Activated CD8-positive, alpha-beta T cell treated with anti-CD3 and anti-CD28 coated beads for 36 hours (primary cell): Measurements from ENCODE around the gene MRM3. TPM values are rescaled to one million over a fixed set of nuclear protein-coding genes. Genes with fewer than 3 reads are reported as not detected.

ENCODE experiments used
- ATAC-seq: fragments of 200-7000 bp; cut with Tn5 transposase; one replicate; pipeline ENCODE4 v1.10.0; 2021; ENCODE audit warnings: mild to moderate bottlenecking, moderate library complexity
- CTCF ChIA-PET: fragments of 350-600 bp; sonication (Branson Sonifier 250); formaldehyde crosslinking; loops from one replicate; lab custom pipeline; 2021; ENCODE audit warnings: antibody characterized with exemption; lab: Charles Lee
- POLR2A ChIA-PET: fragments of 350-600 bp; sonication (Branson Sonifier 250); formaldehyde crosslinking; loops from one replicate; lab custom pipeline; 2021; ENCODE audit warnings: antibody characterized with exemption; lab: Charles Lee
- DNase-seq: peaks from one replicate; pipeline ENCODE4 v3.0.0-alpha.2; 2020
- H3K27ac Mint-ChIP-seq: one replicate; pipeline ENCODE4 v1.8.0; 2021; ENCODE audit warnings: mild to moderate bottlenecking, mixed read lengths
- H3K27me3 Mint-ChIP-seq: one replicate; pipeline ENCODE4 v1.8.0; 2021; ENCODE audit warnings: mixed read lengths
- H3K36me3 Mint-ChIP-seq: one replicate; pipeline ENCODE4 v1.8.0; 2021; ENCODE audit warnings: low read depth, mixed read lengths
- H3K4me1 Mint-ChIP-seq: one replicate; pipeline ENCODE4 v1.8.0; 2021; ENCODE audit warnings: low read depth, mixed read lengths
- H3K4me3 Mint-ChIP-seq: one replicate; pipeline ENCODE4 v1.8.0; 2021; ENCODE audit warnings: mild to moderate bottlenecking, moderate library complexity, mixed read lengths
- H3K9me3 Mint-ChIP-seq: one replicate; pipeline ENCODE4 v1.8.0; 2021; ENCODE audit warnings: mixed read lengths
- intact Hi-C: fragments of 100-400 bp; cut with micrococcal nuclease; formaldehyde crosslinking; loops from one replicate; pipeline ENCODE4 v1.10.0; 2022
- total RNA-seq, 2 experiments: library from RNA; stranded (reverse); gene quantifications; one replicate each; pipeline ENCODE4 v1.2.3, GENCODE V29; 2021
- TF ChIP-seq, protein P1 (sequence below): fragments of 200-600 bp; IDR thresholded peaks from one replicate; pipeline ENCODE4 v1.8.0; 2022; ENCODE audit warnings: antibody characterized with exemption, mild to moderate bottlenecking

MRM3 gene, protein sequence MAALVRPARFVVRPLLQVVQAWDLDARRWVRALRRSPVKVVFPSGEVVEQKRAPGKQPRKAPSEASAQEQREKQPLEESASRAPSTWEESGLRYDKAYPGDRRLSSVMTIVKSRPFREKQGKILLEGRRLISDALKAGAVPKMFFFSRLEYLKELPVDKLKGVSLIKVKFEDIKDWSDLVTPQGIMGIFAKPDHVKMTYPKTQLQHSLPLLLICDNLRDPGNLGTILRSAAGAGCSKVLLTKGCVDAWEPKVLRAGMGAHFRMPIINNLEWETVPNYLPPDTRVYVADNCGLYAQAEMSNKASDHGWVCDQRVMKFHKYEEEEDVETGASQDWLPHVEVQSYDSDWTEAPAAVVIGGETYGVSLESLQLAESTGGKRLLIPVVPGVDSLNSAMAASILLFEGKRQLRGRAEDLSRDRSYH
- 10 to 100 TPM; 35.5 to 36.2 TPM for total RNA-seq

DNA sequence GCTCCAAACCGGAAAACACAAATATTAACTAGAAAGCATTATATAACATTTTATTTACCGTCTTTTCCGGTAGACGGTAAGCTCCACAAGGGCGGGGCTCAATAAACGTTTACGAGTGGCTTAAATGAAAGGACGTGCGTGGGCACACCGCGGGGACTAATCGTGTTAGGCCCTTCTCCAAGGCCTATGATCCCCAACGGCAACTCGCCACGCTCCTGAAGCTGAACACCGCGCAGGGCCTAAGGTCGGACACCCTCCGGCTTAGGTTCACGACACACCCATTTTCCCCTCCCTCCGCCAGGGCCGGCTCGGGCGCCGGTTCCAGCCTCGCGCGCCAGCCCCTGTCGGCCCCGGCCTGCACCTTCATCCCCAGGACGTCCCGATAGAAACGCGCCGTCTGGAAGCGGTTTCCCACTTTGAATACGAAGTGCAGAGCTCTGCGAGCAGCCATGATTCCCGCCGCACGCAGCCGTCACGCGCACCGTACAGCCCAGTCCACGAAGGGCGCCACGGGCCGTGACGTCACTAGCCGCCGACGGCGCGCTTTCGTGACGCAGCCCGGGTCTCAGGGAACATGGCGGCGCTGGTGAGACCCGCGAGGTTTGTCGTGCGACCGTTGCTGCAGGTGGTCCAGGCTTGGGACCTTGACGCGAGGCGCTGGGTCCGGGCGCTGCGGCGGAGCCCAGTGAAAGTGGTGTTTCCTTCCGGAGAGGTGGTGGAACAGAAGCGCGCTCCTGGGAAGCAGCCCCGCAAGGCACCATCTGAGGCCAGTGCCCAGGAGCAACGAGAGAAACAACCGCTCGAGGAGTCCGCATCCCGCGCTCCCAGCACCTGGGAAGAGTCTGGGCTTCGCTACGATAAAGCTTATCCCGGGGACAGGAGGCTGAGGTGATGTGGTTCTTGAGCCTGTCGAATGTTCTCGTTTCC, at the start of gene MRM3, which contains the start of gene GLOD4:
MRM3 (plus strand) TSS at position 549 of the 927 bp plus-strand sequence; CDS start at position 575, 26 bp downstream.
GLOD4 (minus strand) TSS at position 476 of the 927 bp plus-strand sequence; CDS start at position 451, 25 bp downstream.
- TF ChIP-seq, protein P1, sequence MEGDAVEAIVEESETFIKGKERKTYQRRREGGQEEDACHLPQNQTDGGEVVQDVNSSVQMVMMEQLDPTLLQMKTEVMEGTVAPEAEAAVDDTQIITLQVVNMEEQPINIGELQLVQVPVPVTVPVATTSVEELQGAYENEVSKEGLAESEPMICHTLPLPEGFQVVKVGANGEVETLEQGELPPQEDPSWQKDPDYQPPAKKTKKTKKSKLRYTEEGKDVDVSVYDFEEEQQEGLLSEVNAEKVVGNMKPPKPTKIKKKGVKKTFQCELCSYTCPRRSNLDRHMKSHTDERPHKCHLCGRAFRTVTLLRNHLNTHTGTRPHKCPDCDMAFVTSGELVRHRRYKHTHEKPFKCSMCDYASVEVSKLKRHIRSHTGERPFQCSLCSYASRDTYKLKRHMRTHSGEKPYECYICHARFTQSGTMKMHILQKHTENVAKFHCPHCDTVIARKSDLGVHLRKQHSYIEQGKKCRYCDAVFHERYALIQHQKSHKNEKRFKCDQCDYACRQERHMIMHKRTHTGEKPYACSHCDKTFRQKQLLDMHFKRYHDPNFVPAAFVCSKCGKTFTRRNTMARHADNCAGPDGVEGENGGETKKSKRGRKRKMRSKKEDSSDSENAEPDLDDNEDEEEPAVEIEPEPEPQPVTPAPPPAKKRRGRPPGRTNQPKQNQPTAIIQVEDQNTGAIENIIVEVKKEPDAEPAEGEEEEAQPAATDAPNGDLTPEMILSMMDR = peak; percentile 15
- ChIA-PET POLR2A (interaction anchor here (0.5 to 3.1 kb wide), 22 partner anchors 8 to 431 kb away, joined by 3 to 34 read pairs (median 4); partner anchors contain the start of genes GEMIN4, NXN, TIMM22 and VPS53), CTCF (interaction anchor here (0.7 to 2.6 kb wide), 13 partner anchors 8 to 370 kb away, joined by 3 to 10 read pairs (median 3); partner anchors contain the start of gene TIMM22)
- intact Hi-C loops = no loop called here
- Mint-ChIP-seq H3K4me3 (peak within 1 kb of the TSS; percentile 89), H3K27me3 (no peaks in the 10 kb centered on the region), H3K27ac (peak within 1 kb of the TSS; percentile 96), H3K36me3 (peaks cover 33% of the 10 kb centered on the region), H3K9me3 (no peaks in the 10 kb centered on the region), H3K4me1 (peaks cover 32% of the 10 kb centered on the region)
- ATAC-seq (peak; percentile 95), DNase-seq (peak; percentile 96)

DNA sequence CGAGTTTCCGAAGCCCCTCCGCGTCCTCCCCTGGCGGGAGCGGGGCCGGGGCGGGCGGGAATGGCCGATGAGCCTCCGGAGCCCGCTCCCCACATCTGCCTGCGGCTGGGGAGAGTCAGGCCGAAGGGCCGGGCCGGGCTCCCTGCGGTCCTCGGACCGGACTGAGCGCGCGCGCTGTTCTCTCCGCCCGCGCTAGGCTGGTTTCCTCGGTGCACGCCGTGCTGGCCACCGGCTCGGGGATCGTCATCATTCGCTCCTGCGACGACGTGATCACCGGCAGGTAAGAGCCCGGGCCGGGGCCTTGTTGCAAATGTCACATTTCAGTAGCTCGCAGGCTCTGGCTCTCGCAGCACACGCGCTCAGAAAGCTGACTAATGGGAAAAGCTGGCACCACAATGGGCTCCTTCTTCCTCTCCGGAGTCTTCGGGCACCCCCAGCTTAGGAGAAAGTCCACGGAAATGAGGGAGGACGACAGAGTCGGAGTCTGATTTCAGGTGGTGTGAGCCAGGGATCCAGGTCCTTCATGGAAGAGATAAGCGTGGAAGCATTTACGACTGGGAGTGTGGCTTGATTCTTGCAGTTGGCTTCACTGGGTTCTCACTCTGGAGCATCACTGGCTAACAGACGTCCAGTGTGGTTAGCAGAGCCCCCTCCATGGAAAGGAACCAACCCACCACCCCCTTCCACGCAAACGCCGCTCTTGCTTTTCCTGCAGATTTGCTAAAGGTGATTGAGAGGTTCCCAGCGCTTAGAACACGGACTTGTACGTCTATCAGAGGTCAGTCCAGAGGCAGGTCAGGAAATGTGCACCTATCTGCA, 49.0 kb upstream of the MRM3 start:
- TF ChIP-seq, protein P1 = no peak
- DNase-seq = peak; percentile 84
- H3K27me3 Mint-ChIP-seq = no peaks in the 10 kb centered on the region
- ChIA-PET POLR2A (interaction anchor here (0.5 to 1.7 kb wide), 7 partner anchors 9 to 49 kb away, joined by 3 to 11 read pairs (median 6); partner anchors contain the start of genes GLOD4, MRM3 and VPS53), CTCF (interaction anchor here (0.8 kb wide), 1 partner anchor 18 kb away, joined by 4 read pairs; the partner anchor contains the start of gene VPS53)
- peak overlapping the region; percentile 90 for H3K27ac Mint-ChIP-seq
- H3K4me3 Mint-ChIP-seq = peak overlapping the region; percentile 93
- peaks cover 2% of the 10 kb centered on the region for H3K9me3 Mint-ChIP-seq
- peaks cover 17% of the 10 kb centered on the region for H3K4me1 Mint-ChIP-seq
- ATAC-seq = peak; percentile 66
- intact Hi-C loops = no loop called here
- H3K36me3 Mint-ChIP-seq = peaks cover 36% of the 10 kb centered on the region

DNA sequence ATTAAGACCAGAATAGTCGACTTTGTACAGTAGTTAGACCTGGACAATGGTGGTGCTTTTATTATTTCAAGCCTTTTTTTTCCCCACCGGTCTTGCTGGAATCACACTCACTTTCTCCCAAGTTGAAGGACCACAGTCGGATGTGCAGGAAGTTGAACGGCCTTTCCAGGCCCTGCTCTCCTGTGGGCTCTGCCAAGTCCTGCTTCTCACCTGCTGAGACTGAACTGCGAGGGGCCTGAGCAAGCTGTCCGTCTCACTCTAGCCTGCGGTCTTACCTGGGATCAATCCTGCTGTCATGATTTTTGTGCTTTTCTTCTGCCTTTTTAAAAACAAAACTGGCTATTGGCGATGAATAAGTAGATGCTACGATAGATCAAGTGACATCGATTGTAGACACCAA, 48.4 kb upstream of the MRM3 start:
- TF ChIP-seq, protein P1 = no peak
- peak overlapping the region; percentile 93 for H3K4me3 Mint-ChIP-seq
- DNase-seq (no peak), ATAC-seq (no peak)
- H3K9me3 Mint-ChIP-seq = peaks cover 2% of the 10 kb centered on the region
- no peaks in the 10 kb centered on the region for H3K27me3 Mint-ChIP-seq
- H3K27ac Mint-ChIP-seq = peak overlapping the region; percentile 90
- intact Hi-C loops = no loop called here
- ChIA-PET POLR2A (interaction anchor here (0.5 to 1.7 kb wide), 7 partner anchors 9 to 48 kb away, joined by 3 to 11 read pairs (median 6); partner anchors contain the start of genes GLOD4, MRM3 and VPS53), CTCF (interaction anchor here (0.8 to 1.7 kb wide), 2 partner anchors 19 to 33 kb away, joined by 3 to 4 read pairs; partner anchors contain the start of gene VPS53)
- H3K4me1 Mint-ChIP-seq = peaks cover 19% of the 10 kb centered on the region
- H3K36me3 Mint-ChIP-seq = peaks cover 41% of the 10 kb centered on the region

DNA sequence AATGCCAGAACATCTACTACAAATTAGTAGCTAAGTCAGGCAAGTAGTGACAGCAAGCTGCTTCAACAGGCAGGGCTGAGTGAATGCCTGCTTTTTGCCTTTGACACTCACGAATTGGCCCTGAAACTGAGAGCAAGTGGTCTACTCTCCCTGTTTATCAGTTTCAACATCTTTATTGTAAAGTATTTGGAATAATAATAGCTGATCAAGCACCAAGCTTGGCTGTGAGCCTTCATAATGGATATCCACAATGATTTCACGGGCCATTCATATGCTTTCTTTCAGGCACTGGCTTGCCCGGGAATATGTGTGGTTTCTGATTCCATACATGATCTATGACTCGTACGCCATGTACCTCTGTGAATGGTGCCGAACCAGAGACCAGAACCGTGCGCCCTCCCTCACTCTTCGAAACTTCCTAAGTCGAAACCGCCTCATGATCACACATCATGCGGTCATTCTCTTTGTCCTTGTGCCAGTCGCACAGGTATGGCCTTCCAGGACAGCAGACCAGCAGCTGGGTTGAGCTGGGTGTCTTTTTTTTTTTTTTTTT, 44.5 kb upstream of the MRM3 start:
- ChIA-PET POLR2A (interaction anchor here (1.0 kb wide), 1 partner anchor 13 kb away, joined by 3 read pairs; no protein-coding TSS in a partner anchor), CTCF (no interaction called here)
- DNase-seq = no peak
- peaks cover 2% of the 10 kb centered on the region for H3K9me3 Mint-ChIP-seq
- peaks cover 59% of the 10 kb centered on the region for H3K36me3 Mint-ChIP-seq
- intact Hi-C loops = no loop called here
- H3K27me3 Mint-ChIP-seq = no peaks in the 10 kb centered on the region
- no peak for ATAC-seq
- H3K4me3 Mint-ChIP-seq = no peak overlapping the region
- TF ChIP-seq, protein P1 = no peak
- H3K4me1 Mint-ChIP-seq = peaks cover 25% of the 10 kb centered on the region
- H3K27ac Mint-ChIP-seq = no peak overlapping the region
